Measurements from ENCODE around the gene RMRP.
"Not testable (repeated sequence)": the region's sequence is repeated elsewhere in the genome, so short reads cannot be mapped to it uniquely, and the experiment has no call there.

GRCh38 chr9:35637427-35637955 lies 20.3 kb downstream of the RMRP start:
- TF ChIP-seq CTCF (conservative IDR thresholded peaks at IDR 0.05; ENCODE audit: low read depth in 2 of 2); ETS1 (IDR thresholded peaks at IDR 0.05); REST (IDR thresholded peaks at IDR 0.05; ENCODE audit: unreplicated experiment); STAT1 (IDR thresholded peaks at IDR 0.05; ENCODE audit: unreplicated experiment); CREB1 (CRISPR knock-in tag; IDR thresholded peaks at IDR 0.05; ENCODE audit: low read depth): not testable (repeated sequence)
